Smooth muscle cell (in vitro differentiated cells): ENCODE measurements around the gene TSR3. TPM values are rescaled to one million over a fixed set of nuclear protein-coding genes. Genes with fewer than 3 reads are reported as not detected.
A peak's percentile ranks its signal among the peaks of the same experiment; 100 is the strongest.

Experiments
- DNase-seq: peaks from one replicate; lab custom pipeline; 2025; ENCODE audit not compliant: unreplicated experiment; lab: John Stamatoyannopoulos, UW
- H2AFZ ChIP-seq: fragments of 200-600 bp; sonication (generic); 2 replicates; pipeline ENCODE4 v1.6.0; 2016; ENCODE audit warnings: antibody characterized with exemption, low read depth, mild to moderate bottlenecking
- H3F3A ChIP-seq: fragments of 200-600 bp; sonication (generic); 2 replicates; pipeline ENCODE4 v1.6.0; 2017; ENCODE audit warnings: antibody characterized with exemption, low read depth
- H3K27ac ChIP-seq: fragments of 200-600 bp; sonication (generic); 2 replicates; pipeline ENCODE4 v1.5.1; 2016; ENCODE audit warnings: low read depth, mild to moderate bottlenecking
- H3K27me3 ChIP-seq: fragments of 200-600 bp; sonication (generic); 2 replicates; pipeline ENCODE4 v1.6.1; 2016; ENCODE audit warnings: low read depth, mild to moderate bottlenecking
- H3K36me3 ChIP-seq: fragments of 200-600 bp; sonication (generic); 2 replicates; pipeline ENCODE4 v1.5.1; 2016; ENCODE audit warnings: low read depth
- H3K4me1 ChIP-seq: fragments of 200-600 bp; sonication (generic); 2 replicates; pipeline ENCODE4 v1.5.1; 2016; ENCODE audit warnings: low read depth
- H3K4me2 ChIP-seq: fragments of 200-600 bp; sonication (generic); 2 replicates; pipeline ENCODE4 v1.6.0; 2016; ENCODE audit warnings: mild to moderate bottlenecking
- H3K4me3 ChIP-seq: fragments of 200-600 bp; sonication (generic); 2 replicates; pipeline ENCODE4 v1.5.1; 2016; ENCODE audit warnings: mild to moderate bottlenecking
- H3K79me2 ChIP-seq: fragments of 200-600 bp; sonication (generic); 2 replicates; pipeline ENCODE4 v1.6.0; 2016; ENCODE audit warnings: low read depth, mild to moderate bottlenecking
- H3K9ac ChIP-seq: fragments of 200-600 bp; sonication (generic); 2 replicates; pipeline ENCODE4 v1.6.0; 2016; ENCODE audit warnings: low read depth
- H3K9me3 ChIP-seq: fragments of 200-600 bp; sonication (generic); replicated peaks from 2 replicates; pipeline ENCODE4 v1.5.1; 2016; ENCODE audit warnings: low read depth
- H4K20me1 ChIP-seq: fragments of 200-600 bp; sonication (generic); 2 replicates; pipeline ENCODE4 v1.6.0; 2016; ENCODE audit warnings: low read depth
- CTCF ChIP-seq: fragments of 200-600 bp; sonication (generic); IDR thresholded peaks from 2 replicates; pipeline ENCODE4 v1.5.1; 2017; ENCODE audit warnings: borderline replicate concordance, mild to moderate bottlenecking, antibody characterized with exemption; ENCODE audit not compliant: insufficient read depth, poor library complexity, severe bottlenecking
- WGBS: methylation state at CpG from one replicate; pipeline ENCODE4 v1.1.7; 2016; ENCODE audit warnings: low lambda C conversion rate; 5-methylcytosine and 5-hydroxymethylcytosine counted together
- polyA plus RNA-seq: library from polyadenylated mRNA; unstranded; fragments of >200 nt; fragmentation: Nextera tagmentation; extraction: Ambion mirVana; gene quantifications from 2 replicates; pipeline ENCODE4 v1.2.1, GENCODE V29; 2016
- total RNA-seq: library from RNA; depleted of rRNA; stranded (reverse); fragments of >200 nt; gene quantifications from 2 replicates; pipeline ENCODE4 v1.2.3, GENCODE V29; 2014

Gene TSR3
- total and polyA plus RNA-seq, 2 experiments from 2014 or later, result 54.9 to 142 TPM

GRCh38 chr16:1312903-1313302, 38.8 kb downstream of the TSR3 start:
- H3K36me3 ChIP-seq, result peaks cover 6% of the 10 kb centered on the region
- WGBS, result 98% methylated on average over 14 of the region's 15 CpGs
- H3K4me3 ChIP-seq, result no peak overlapping the region
- H4K20me1 ChIP-seq, result peaks cover 80% of the 10 kb centered on the region
- peaks cover 15% of the 10 kb centered on the region for H3K4me1 ChIP-seq
- DNase-seq, result no peak
- no peaks in the 10 kb centered on the region for H3F3A ChIP-seq
- no peak overlapping the region for H3K27ac ChIP-seq
- no peaks in the 10 kb centered on the region for H3K27me3 ChIP-seq
- no peak overlapping the region for H2AFZ ChIP-seq
- no peak overlapping the region for H3K4me2 ChIP-seq
- no peaks in the 10 kb centered on the region for H3K9me3 ChIP-seq
- H3K79me2 ChIP-seq, result peaks cover 73% of the 10 kb centered on the region
- no peak for TF ChIP-seq CTCF
- H3K9ac ChIP-seq, result no peak overlapping the region

- no peak overlapping the region for H3K27ac ChIP-seq
- H3K27me3 ChIP-seq, result no peaks in the 10 kb centered on the region
- H3K4me1 ChIP-seq, result peaks cover 15% of the 10 kb centered on the region
- no peaks in the 10 kb centered on the region for H3K9me3 ChIP-seq
- DNase-seq, result no peak
- no peak overlapping the region for H3K4me3 ChIP-seq
- peaks cover 76% of the 10 kb centered on the region for H4K20me1 ChIP-seq
- H3K79me2 ChIP-seq, result peaks cover 70% of the 10 kb centered on the region
- H3K4me2 ChIP-seq, result peak overlapping the region; percentile 97
- H3F3A ChIP-seq, result no peaks in the 10 kb centered on the region
- no peak for TF ChIP-seq CTCF
- H3K9ac ChIP-seq, result no peak overlapping the region
- WGBS, result 98% methylated on average over 16 of the region's 16 CpGs
- no peak overlapping the region for H2AFZ ChIP-seq
- peaks cover 6% of the 10 kb centered on the region for H3K36me3 ChIP-seq
These were observed 39.2 kb downstream of the TSR3 start for GRCh38 chr16:1312467-1312816.

GRCh38 chr16:1311738-1312466, 39.8 kb downstream of the TSR3 start:
- Histone ChIP-seq H4K20me1 (peaks cover 70% of the 10 kb centered on the region), H3K4me3 (peak overlapping the region; percentile 74), H3K27me3 (no peaks in the 10 kb centered on the region), H3K9ac (peak overlapping the region; percentile 22), H3F3A (no peaks in the 10 kb centered on the region), H3K36me3 (peaks cover 6% of the 10 kb centered on the region), H3K27ac (no peak overlapping the region), H3K4me1 (peaks cover 15% of the 10 kb centered on the region), H2AFZ (no peak overlapping the region), H3K79me2 (peaks cover 66% of the 10 kb centered on the region), H3K9me3 (no peaks in the 10 kb centered on the region), H3K4me2 (peak overlapping the region; percentile 97)
- no peak for TF ChIP-seq CTCF
- WGBS, result 83% methylated on average over 24 of the region's 35 CpGs
- no peak for DNase-seq
